Measurements from ENCODE around the gene AGMO.

The AGMO gene

DNA sequence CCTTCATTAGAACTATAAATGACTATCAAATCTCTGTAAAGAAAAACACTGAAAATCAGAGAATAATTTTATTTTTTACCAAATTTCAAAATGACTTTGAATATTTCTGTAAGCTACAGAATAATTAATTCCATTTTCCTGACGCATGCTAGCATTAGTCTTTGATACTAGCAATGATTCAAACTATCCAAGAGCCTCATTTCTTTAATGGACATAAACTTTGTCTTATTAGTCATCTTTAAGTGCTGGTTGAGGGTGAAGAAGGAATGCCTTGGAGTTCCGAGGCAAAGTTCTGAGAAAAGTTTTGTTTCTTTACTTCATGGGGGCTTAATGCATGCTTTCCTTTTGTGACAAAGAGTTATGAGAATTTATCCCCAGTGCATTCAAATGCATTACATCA, 137.3 kb downstream of the AGMO start:
- Histone ChIP-seq H3K4me1 (ENCODE audit: control insufficient read depth, low read length) (no peaks in the 10 kb centered on the region), H3F3A (ENCODE audit: control insufficient read depth, insufficient read depth) (no peaks in the 10 kb centered on the region), H3K4me2 (ENCODE audit: low read length) (no peak overlapping the region), H4K20me1 (ENCODE audit: control insufficient read depth, insufficient read depth, low read depth, low read length) (no peaks in the 10 kb centered on the region), H3K27me3 (ENCODE audit: control insufficient read depth, low read length) (no peaks in the 10 kb centered on the region), H3K9me2 (replicated peaks; ENCODE audit: control insufficient read depth, low read length) (no peaks in the 10 kb centered on the region), H3K27ac (ENCODE audit: low read depth, low read length) (no peak overlapping the region), H3K4me3 (ENCODE audit: low read length) (no peak overlapping the region), H3K79me2 (ENCODE audit: control insufficient read depth, low read length) (no peaks in the 10 kb centered on the region), H3K9me3 (ENCODE audit: control insufficient read depth, insufficient read depth, low read length) (no peaks in the 10 kb centered on the region), H3K36me3 (ENCODE audit: control insufficient read depth, low read length) (no peaks in the 10 kb centered on the region)
- no peak for TF ChIP-seq EZH2phosphoT487 (IDR thresholded peaks at IDR 0.05; ENCODE audit: borderline replicate concordance, low read length)
- TF ChIP-seq, protein P1, sequence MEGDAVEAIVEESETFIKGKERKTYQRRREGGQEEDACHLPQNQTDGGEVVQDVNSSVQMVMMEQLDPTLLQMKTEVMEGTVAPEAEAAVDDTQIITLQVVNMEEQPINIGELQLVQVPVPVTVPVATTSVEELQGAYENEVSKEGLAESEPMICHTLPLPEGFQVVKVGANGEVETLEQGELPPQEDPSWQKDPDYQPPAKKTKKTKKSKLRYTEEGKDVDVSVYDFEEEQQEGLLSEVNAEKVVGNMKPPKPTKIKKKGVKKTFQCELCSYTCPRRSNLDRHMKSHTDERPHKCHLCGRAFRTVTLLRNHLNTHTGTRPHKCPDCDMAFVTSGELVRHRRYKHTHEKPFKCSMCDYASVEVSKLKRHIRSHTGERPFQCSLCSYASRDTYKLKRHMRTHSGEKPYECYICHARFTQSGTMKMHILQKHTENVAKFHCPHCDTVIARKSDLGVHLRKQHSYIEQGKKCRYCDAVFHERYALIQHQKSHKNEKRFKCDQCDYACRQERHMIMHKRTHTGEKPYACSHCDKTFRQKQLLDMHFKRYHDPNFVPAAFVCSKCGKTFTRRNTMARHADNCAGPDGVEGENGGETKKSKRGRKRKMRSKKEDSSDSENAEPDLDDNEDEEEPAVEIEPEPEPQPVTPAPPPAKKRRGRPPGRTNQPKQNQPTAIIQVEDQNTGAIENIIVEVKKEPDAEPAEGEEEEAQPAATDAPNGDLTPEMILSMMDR (IDR thresholded peaks at IDR 0.05; ENCODE audit: low read depth, low read length, poor library complexity, severe bottlenecking) = no peak

DNA sequence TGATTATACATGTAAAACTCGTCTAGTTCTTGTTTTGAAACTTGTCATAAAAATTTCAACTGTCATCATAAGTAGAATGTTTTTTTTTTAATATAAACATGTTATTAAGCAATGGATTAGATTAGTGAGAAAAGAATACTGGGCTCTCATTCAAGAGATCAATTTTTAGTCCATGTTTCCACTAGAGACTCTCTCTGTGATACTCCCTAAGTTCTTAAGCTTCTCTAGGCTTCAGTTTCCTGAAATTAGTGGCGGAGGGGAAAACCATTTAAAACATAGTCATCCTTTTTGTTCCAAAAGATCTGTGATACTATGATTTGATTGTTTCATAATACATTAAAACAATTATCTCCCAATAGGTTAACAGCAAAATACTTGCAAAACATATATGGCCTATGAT, 142.2 kb downstream of the AGMO start:
- H3K4me1 ChIP-seq (ENCODE audit: control insufficient read depth, low read length) = no peaks in the 10 kb centered on the region
- H3K4me3 ChIP-seq (ENCODE audit: low read length) = no peak overlapping the region
- no peak overlapping the region for H3K27ac ChIP-seq (ENCODE audit: low read depth, low read length)
- H3K4me2 ChIP-seq (ENCODE audit: low read length) = no peak overlapping the region
- H3K9me3 ChIP-seq (ENCODE audit: control insufficient read depth, insufficient read depth, low read length) = no peaks in the 10 kb centered on the region
- H3K27me3 ChIP-seq (ENCODE audit: control insufficient read depth, low read length) = no peaks in the 10 kb centered on the region
- no peaks in the 10 kb centered on the region for H3K9me2 ChIP-seq (replicated peaks; ENCODE audit: control insufficient read depth, low read length)
- TF ChIP-seq EZH2phosphoT487 (IDR thresholded peaks at IDR 0.05; ENCODE audit: borderline replicate concordance, low read length) = no peak
- TF ChIP-seq, protein P1 (IDR thresholded peaks at IDR 0.05; ENCODE audit: low read depth, low read length, poor library complexity, severe bottlenecking) = no peak
- H3K79me2 ChIP-seq (ENCODE audit: control insufficient read depth, low read length) = no peaks in the 10 kb centered on the region
- no peaks in the 10 kb centered on the region for H3F3A ChIP-seq (ENCODE audit: control insufficient read depth, insufficient read depth)
- no peaks in the 10 kb centered on the region for H3K36me3 ChIP-seq (ENCODE audit: control insufficient read depth, low read length)
- no peaks in the 10 kb centered on the region for H4K20me1 ChIP-seq (ENCODE audit: control insufficient read depth, insufficient read depth, low read depth, low read length)

DNA sequence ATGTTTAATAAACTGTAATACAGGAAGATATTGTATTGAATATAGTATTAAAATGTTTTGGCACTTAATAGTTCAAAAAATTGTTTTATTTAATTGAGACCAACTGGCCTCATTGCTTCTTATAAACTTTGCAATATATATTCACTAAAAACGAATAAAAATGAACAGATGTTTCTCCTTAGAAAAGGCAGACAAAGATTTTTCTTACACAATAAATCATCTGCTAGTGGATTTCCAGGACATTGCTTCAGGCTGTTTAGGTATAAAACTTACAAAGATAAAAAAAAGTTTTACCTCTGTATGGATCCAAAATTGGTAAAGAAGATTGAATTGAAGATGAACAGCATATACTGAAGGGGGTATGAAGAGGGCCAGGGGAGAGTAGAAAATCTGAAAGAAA, 143.6 kb downstream of the AGMO start:
- TF ChIP-seq, protein P1 (IDR thresholded peaks at IDR 0.05; ENCODE audit: low read depth, low read length, poor library complexity, severe bottlenecking) = no peak
- no peak for TF ChIP-seq EZH2phosphoT487 (IDR thresholded peaks at IDR 0.05; ENCODE audit: borderline replicate concordance, low read length)

More for the DNA sequence above, 143.6 kb downstream of the AGMO start:
- no peaks in the 10 kb centered on the region for H3K27me3 ChIP-seq (ENCODE audit: control insufficient read depth, low read length)
- no peaks in the 10 kb centered on the region for H3K79me2 ChIP-seq (ENCODE audit: control insufficient read depth, low read length)
- H3K36me3 ChIP-seq (ENCODE audit: control insufficient read depth, low read length) = no peaks in the 10 kb centered on the region
- no peak overlapping the region for H3K4me3 ChIP-seq (ENCODE audit: low read length)
- H3F3A ChIP-seq (ENCODE audit: control insufficient read depth, insufficient read depth) = no peaks in the 10 kb centered on the region
- no peaks in the 10 kb centered on the region for H3K4me1 ChIP-seq (ENCODE audit: control insufficient read depth, low read length)
- H3K27ac ChIP-seq (ENCODE audit: low read depth, low read length) = no peak overlapping the region
- no peaks in the 10 kb centered on the region for H3K9me3 ChIP-seq (ENCODE audit: control insufficient read depth, insufficient read depth, low read length)
- no peaks in the 10 kb centered on the region for H3K9me2 ChIP-seq (replicated peaks; ENCODE audit: control insufficient read depth, low read length)
- no peaks in the 10 kb centered on the region for H4K20me1 ChIP-seq (ENCODE audit: control insufficient read depth, insufficient read depth, low read depth, low read length)
- H3K4me2 ChIP-seq (ENCODE audit: low read length) = no peak overlapping the region
